Posterior cingulate gyrus (tissue), 11 donors: Measurements from ENCODE around the gene MFSD2B.

Experiments
- DNase-seq, 10 donors: peaks; one replicate each; pipeline versions ENCODE4 v3.0.0 to v3.0.0-alpha.2; 2020 to 2021; ENCODE audit warnings: mixed read lengths in 3 of 10
- intact Hi-C: fragments of 100-400 bp; cut with DNase I; formaldehyde crosslinking; loops from one replicate; pipeline ENCODE4 v1.15.1; 2023

The MFSD2B gene

GRCh38 chr2:24049485-24050021, 39.7 kb downstream of the MFSD2B start, which contains the start of gene FKBP1B:
Gene FKBP1B (plus strand): TSS chr2:24049741. CDS start chr2:24049850, 109 bp downstream.
- peak in 9 of 10 donors; percentile 26 to 93 (median 58) for DNase-seq
- intact Hi-C loops: loop anchor here (2.0 kb wide), 1 partner anchor 123 kb away; the partner anchor contains the start of gene ATAD2B

DNA sequence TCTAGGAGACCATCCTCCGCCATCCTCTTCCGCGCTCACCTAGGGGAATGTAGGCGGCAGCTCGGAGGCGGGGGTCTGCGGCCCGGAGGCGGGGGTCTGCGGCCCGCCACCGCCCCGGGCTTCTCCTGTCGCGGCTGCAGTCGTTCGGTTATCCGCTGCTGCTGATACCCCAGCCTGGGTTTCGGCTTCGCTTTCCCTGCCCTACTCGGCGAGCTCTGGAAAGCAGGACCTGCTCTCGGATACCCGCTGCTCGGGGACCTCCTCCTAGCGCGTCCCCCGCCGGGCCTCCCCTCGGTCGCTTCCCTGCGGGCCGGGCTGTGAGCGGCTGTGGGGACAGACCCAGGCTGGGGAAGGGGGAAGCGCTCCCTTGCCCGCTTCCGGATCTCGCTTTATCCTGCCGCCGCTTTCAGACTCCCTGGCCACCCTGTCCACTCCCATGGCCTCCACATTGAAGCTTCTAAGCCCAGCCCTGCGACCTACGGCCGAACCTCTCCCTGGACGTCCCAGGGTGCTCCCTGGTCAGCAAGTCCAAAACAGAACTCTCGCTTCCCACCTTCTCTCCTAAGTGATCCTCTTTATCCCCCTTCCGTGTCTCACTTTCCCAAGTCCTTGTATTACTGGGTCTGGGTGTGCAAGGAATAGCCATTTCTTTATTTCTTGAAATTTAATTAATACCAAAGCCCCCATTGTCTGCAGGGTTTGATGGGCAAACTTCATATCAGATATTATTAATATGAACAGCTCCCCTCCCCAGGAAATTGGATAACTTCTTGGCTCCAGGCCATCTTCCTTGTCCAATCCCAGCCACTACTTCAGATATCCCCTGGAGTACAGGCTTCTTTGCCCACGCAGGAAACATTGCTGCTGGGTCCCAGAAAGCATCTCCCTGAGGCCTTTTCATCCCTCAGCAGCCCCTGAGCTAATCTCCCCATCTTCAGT, 40.4 kb downstream of the MFSD2B start:
- peak in 9 of 10 donors; percentile 17 to 90 (median 42) for DNase-seq
- intact Hi-C loops: no loop called here

DNA sequence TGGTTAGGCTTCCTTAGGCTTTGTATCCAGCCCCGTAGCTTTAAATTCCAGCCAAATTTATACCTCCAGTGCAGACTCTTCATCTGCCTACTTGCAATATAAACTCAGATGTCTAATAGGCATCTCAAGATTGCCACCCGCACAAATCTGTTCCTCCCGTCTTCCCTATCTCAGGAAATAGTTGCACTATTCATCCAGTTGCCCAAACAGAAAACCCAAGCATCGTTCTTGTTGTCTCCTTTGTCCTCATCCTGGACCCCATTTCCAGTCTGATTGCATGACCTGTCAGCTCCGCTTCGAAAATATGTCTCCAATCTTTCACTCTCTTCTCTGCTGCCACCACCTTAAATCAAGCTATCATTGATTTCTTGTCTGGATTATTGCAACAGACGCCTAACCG, 41.9 kb downstream of the MFSD2B start:
- intact Hi-C loops: no loop called here

DNA sequence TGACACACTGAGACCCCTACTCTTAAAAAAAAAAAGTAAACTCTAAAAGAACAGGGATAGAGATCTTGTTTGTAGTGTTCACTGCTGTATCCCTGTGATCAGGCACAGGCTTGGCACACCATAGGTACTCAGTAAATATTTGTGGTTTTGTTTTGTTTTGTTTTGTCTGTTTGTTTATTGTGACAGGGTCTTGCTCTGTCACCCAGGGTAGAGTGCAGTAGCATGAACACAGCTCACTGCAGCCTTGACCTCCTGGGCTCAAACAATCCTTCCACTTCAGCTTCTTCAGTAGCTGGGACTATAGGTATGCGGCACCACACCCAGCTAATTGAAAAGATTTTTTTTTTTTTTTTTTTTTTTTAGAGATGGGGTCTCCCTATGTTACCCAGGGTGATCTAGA, 43.1 kb downstream of the MFSD2B start:
- DNase-seq: no peak
- intact Hi-C loops: no loop called here

More for the DNA sequence above, 41.9 kb downstream of the MFSD2B start:
- DNase-seq: no peak

DNA sequence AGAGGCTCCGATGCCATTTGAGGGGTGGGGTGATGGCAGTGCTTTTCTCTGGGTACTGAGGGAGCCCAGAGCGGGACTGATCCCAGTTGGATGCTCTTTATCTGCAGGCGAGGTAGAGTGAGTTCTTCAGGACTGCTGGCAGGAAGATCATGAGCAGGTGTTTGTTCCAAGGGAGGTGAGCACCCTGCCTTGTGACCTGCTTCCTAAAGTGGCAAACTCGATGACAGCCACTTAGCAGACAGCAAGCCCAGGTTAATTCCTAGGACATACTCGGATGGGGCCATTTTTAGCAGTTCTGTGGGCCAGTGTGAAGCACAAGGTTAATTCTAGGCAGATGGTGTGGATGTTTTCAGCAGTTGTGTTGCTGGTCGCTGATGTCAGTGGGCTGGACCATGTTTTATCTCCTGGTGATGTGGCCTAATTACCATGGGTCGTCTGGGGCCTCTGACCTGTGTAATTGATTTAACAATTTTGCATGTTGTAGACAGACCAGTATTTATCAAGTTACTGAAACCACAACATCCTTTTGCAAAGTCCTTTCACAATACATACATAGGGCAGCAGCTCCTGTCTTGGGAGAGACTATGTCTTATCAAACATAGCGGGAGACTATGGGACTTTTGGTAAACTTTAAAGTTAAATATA, 44.6 kb downstream of the MFSD2B start:
- intact Hi-C loops: no loop called here
- no peak for DNase-seq

DNA sequence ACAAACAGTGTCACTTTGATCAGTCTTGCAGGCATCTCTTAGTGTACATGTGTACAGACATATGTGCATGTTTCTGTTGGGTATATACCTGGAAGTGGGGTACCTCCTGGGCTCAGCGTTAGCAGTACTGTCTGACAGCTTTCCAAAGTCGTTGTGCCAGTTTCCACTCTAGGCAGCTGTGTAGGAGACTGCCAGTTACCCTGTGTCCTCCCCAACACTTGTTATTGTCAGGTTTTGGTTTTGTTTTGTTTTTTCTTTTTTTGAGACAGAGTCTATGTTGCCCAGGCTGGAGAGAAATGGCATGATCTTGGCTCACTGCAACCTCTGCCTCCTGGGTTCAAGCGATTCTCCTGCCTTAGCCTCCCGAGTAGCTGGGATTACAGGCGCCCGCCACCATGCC, 45.9 kb downstream of the MFSD2B start:
- intact Hi-C loops: no loop called here
- no peak for DNase-seq

GRCh38 chr2:24058564-24059271, 48.8 kb downstream of the MFSD2B start:
- intact Hi-C loops: no loop called here

DNA sequence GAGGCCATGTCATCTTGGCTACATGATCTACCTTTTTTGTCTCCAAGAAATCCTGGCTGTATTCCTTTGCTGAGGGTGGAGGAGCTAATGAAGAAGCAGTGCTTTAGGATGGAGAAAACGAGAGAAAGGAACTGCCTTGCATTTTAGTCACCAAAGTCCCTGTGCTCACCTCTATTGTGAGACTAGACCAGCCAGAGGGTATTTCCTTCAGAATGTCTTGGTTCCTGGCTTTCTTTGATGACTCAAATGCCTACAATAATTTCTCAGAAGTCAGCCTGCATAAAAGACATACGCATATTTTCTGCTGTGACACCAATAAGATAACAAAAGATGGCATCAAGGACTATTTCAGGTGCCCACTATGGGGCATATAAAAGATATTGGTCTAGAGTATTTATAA, 55.5 kb downstream of the MFSD2B start:
- intact Hi-C loops: no loop called here
- no peak for DNase-seq

More at GRCh38 chr2:24058564-24059271, 48.8 kb downstream of the MFSD2B start:
- no peak for DNase-seq

- DNase-seq: no peak
- intact Hi-C loops: no loop called here
Observed at GRCh38 chr2:24072259-24072658, 62.4 kb downstream of the MFSD2B start.

DNA sequence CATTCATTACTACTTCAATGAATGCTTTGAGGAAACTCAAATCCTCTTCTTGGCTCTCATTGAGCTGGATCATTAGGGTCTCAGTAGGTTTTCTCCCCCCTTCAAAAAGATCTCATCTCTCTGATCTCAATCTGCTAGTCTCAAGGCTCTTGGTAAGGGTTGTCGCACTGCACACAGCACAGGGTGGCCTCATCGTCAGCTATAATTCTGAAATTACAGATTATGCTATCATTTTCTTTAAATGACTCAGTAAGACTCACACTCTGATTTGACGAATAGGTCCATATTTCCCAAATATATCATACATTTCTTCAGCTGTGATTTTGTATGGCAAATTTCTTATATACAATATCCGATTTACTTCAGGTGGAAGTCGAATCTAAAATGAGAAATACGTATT, 63.9 kb downstream of the MFSD2B start:
- intact Hi-C loops: no loop called here

DNA sequence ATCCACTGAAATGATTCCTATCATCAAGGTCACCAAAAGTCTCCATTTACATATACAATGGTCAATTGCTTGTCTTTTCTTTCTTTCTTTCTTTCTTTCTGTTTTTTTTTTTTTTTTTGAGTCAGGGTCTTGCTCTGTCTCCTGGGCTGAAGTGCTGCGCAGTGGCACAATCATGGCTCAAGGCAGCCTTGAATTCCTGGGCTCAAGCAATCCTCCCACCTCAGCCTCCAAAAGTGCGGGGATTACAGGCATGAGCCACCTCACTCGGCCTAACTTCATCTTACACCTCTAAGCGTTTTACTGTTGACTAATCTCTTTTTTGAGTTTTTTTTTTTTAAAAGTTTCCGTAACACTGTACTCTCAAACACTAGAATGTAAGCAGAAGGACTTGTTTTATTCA, 65.4 kb downstream of the MFSD2B start:
- DNase-seq: no peak
- intact Hi-C loops: no loop called here

More for the DNA sequence above, 63.9 kb downstream of the MFSD2B start:
- no peak for DNase-seq
